ENCODE data around the gene PPM1H. TPM values are rescaled to one million over a fixed set of nuclear protein-coding genes. Genes with fewer than 3 reads are reported as not detected.
"Not testable (repeated sequence)": the region's sequence is repeated elsewhere in the genome, so short reads cannot be mapped to it uniquely, and the experiment has no call there.

PPM1H gene
- total and polyA plus RNA-seq, 12 donors = 0.81 to 5.5 (median 2.6) TPM

DNA sequence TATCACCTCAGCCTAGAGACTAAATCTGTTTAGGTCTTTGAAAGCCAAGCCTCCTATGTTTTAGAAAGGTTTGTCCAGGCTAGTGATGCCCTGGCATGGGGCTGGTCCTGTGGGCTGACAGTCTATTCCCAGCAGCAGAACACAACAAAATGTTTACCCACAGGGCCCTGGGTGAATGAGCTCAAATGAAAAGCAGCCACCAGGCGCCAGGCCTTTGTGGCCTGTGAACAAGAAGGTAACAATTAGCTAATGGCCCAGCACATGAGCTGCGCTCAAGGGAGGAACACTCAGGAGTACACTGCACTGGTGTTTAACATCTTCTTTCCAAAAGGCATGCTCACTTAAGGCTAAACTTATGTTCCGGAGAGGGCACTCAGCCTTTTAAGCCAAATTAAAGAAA lies 266.2 kb downstream of the PPM1H start:
- Histone ChIP-seq H3K4me1 (replicated peaks in 1 of 2) (no peaks in the 10 kb centered on the region), H3K4me3 (no peak overlapping the region), H3K27me3 (no peaks in the 10 kb centered on the region), H3K27ac (no peak overlapping the region), H3K9me3 (replicated peaks in 1 of 3) (no peaks in the 10 kb centered on the region), H3K36me3 (replicated peaks in 1 of 2) (no peaks in the 10 kb centered on the region)
- WGBS, 4 donors = 90 to 99% (median 94%) methylated on average over 3 of the region's 3 CpGs
- TF ChIP-seq, protein P1, sequence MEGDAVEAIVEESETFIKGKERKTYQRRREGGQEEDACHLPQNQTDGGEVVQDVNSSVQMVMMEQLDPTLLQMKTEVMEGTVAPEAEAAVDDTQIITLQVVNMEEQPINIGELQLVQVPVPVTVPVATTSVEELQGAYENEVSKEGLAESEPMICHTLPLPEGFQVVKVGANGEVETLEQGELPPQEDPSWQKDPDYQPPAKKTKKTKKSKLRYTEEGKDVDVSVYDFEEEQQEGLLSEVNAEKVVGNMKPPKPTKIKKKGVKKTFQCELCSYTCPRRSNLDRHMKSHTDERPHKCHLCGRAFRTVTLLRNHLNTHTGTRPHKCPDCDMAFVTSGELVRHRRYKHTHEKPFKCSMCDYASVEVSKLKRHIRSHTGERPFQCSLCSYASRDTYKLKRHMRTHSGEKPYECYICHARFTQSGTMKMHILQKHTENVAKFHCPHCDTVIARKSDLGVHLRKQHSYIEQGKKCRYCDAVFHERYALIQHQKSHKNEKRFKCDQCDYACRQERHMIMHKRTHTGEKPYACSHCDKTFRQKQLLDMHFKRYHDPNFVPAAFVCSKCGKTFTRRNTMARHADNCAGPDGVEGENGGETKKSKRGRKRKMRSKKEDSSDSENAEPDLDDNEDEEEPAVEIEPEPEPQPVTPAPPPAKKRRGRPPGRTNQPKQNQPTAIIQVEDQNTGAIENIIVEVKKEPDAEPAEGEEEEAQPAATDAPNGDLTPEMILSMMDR (IDR thresholded peaks at IDR 0.05) = no peak
- TF ChIP-seq POLR2A (IDR thresholded peaks at IDR 0.05) = no peak
- intact Hi-C loops (cut with DNase I) = no loop called here
- DNase-seq = no peak

GRCh38 chr12:62664951-62665350 lies 270.0 kb downstream of the PPM1H start:
- H3K4me1 ChIP-seq (replicated peaks in 1 of 2); H3K36me3 ChIP-seq (replicated peaks in 1 of 2); H3K9me3 ChIP-seq (replicated peaks in 1 of 3); H3K27me3 ChIP-seq; H3K27ac ChIP-seq; H3K4me3 ChIP-seq; DNase-seq; intact Hi-C loops (cut with DNase I): not testable (repeated sequence)
- 88 to 97% (median 95%) methylated on average over 5 of the region's 5 CpGs for WGBS, 4 donors

DNA sequence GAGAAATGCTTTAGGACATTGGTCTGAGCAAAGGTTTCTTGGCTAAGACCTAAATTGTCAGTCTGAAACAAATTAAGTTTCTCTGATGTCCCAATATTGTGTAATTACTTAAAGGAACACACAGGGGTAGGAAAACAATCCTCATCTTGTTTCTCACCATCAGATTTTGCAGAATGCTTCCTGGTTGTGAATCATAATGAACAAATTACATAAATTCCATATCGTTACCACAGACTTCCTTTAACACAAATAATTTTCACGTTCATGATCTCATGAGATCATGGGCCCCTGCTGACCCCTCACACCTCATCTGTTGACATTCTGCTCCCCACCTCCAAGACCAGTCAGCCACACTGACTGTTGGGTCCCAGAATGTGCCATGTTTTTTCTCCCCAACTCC lies 274.2 kb downstream of the PPM1H start:
- Histone ChIP-seq H3K27ac (no peak overlapping the region), H3K27me3 (no peaks in the 10 kb centered on the region), H3K4me1 (replicated peaks in 1 of 2) (no peaks in the 10 kb centered on the region), H3K4me3 (no peak overlapping the region), H3K36me3 (replicated peaks in 1 of 2) (no peaks in the 10 kb centered on the region), H3K9me3 (replicated peaks in 1 of 3) (no peaks in the 10 kb centered on the region)
- 64 to 80% (median 66%) methylated on average over 2 of the region's 2 CpGs for WGBS, 4 donors
- TF ChIP-seq, protein P1 (IDR thresholded peaks at IDR 0.05) = no peak
- no peak for TF ChIP-seq POLR2A (IDR thresholded peaks at IDR 0.05)
- intact Hi-C loops (cut with DNase I) = no loop called here
- no peak for DNase-seq

- Histone ChIP-seq H3K4me3 (no peak overlapping the region), H3K27me3 (no peaks in the 10 kb centered on the region), H3K36me3 (replicated peaks in 1 of 2) (no peaks in the 10 kb centered on the region), H3K4me1 (replicated peaks in 1 of 2) (no peaks in the 10 kb centered on the region), H3K27ac (no peak overlapping the region), H3K9me3 (replicated peaks in 1 of 3) (no peaks in the 10 kb centered on the region)
- intact Hi-C loops (cut with DNase I) = no loop called here
- no peak for DNase-seq
- WGBS, 4 donors = 65 to 84% (median 76%) methylated on average over 3 of the region's 3 CpGs
- no peak for TF ChIP-seq POLR2A (IDR thresholded peaks at IDR 0.05)
- TF ChIP-seq, protein P1 (IDR thresholded peaks at IDR 0.05) = no peak
Observed at GRCh38 chr12:62659453-62660295, 275.3 kb downstream of the PPM1H start.

DNA sequence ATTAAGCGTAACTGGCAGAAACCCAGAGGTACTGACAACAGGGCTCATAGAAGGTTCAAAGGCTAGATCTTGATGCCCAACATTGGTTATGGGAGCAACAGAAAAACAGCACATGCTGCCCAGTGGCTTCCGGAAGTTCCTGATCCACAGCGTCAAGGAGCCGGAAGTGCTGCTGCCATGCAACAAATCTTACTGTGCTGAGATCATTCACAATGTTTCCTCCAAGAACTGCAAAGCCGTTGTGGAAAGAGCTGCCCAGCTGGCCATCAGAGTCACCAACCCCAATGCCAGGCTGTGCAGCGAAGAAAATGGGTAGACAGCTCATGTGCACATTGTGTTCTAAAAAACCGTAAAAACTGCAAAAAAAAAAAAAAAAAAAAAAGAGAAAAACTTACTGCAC lies 276.0 kb downstream of the PPM1H start:
- Histone ChIP-seq H3K36me3 (replicated peaks in 1 of 2) (no peaks in the 10 kb centered on the region), H3K27me3 (no peaks in the 10 kb centered on the region), H3K4me1 (replicated peaks in 1 of 2) (no peaks in the 10 kb centered on the region), H3K4me3 (no peak overlapping the region), H3K9me3 (replicated peaks in 1 of 3) (no peaks in the 10 kb centered on the region), H3K27ac (no peak overlapping the region)
- DNase-seq = no peak
- 77 to 94% (median 81%) methylated on average over 7 of the region's 7 CpGs for WGBS, 4 donors
- TF ChIP-seq POLR2A (IDR thresholded peaks at IDR 0.05) = no peak
- TF ChIP-seq, protein P1 (IDR thresholded peaks at IDR 0.05) = no peak
- intact Hi-C loops (cut with DNase I) = no loop called here

All from adrenal gland (tissue), 12 donors.